ENCODE results near the gene DDX27. TPM values are rescaled to one million over a fixed set of nuclear protein-coding genes. Genes with fewer than 3 reads are reported as not detected.

DDX27 gene
- total RNA-seq, 1 donor from 2014 or later: 52.2 TPM

GRCh38 chr20:49203011-49203410 is 16.2 kb upstream of the DDX27 start:
- Histone ChIP-seq H3K27me3 (ENCODE audit: control insufficient read depth, insufficient read depth, low read length) (no peaks in the 10 kb centered on the region), H3K4me3 (ENCODE audit: low read depth, low read length) (no peak overlapping the region), H3K36me3 (ENCODE audit: control insufficient read depth, insufficient read depth, low read length) (no peaks in the 10 kb centered on the region)
- no peak for DNase-seq (ENCODE audit: low read depth)
- no peak for TF ChIP-seq CTCF (IDR thresholded peaks at IDR 0.05; ENCODE audit: insufficient read depth, low read length, poor library complexity, severe bottlenecking)

- H3K36me3 ChIP-seq (ENCODE audit: control insufficient read depth, insufficient read depth, low read length): no peaks in the 10 kb centered on the region
- no peak for TF ChIP-seq CTCF (IDR thresholded peaks at IDR 0.05; ENCODE audit: insufficient read depth, low read length, poor library complexity, severe bottlenecking)
Observed at GRCh38 chr20:49203746-49204145, 15.5 kb upstream of the DDX27 start.

DNA sequence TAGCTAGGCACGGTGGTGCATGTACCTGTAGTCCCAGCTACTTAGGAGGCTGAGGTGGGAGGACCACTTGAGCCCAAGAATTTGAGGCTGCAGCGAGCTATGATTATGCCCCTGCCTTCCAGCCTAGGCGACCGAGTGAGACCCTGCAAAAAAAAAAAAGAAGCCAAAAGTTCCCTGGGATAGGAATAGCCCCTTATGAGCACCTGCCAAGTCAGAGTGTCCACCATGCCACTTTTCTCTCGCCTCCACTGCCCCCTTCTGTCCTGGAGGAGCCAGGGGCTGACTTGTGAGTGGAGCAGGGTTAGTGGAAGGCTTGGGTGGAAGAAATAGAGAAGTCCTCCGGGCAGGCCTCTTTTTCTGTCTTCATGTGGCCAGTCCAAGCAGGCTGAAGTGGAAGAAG is 12.1 kb upstream of the DDX27 start:
- DNase-seq (ENCODE audit: low read depth): no peak
- Histone ChIP-seq H3K36me3 (ENCODE audit: control insufficient read depth, insufficient read depth, low read length) (no peaks in the 10 kb centered on the region), H3K4me3 (ENCODE audit: low read depth, low read length) (no peak overlapping the region), H3K27me3 (ENCODE audit: control insufficient read depth, insufficient read depth, low read length) (no peaks in the 10 kb centered on the region)
- no peak for TF ChIP-seq CTCF (IDR thresholded peaks at IDR 0.05; ENCODE audit: insufficient read depth, low read length, poor library complexity, severe bottlenecking)

More at GRCh38 chr20:49203746-49204145, 15.5 kb upstream of the DDX27 start:
- DNase-seq (ENCODE audit: low read depth): no peak
- Histone ChIP-seq H3K4me3 (ENCODE audit: low read depth, low read length) (no peak overlapping the region), H3K27me3 (ENCODE audit: control insufficient read depth, insufficient read depth, low read length) (no peaks in the 10 kb centered on the region)

DNA sequence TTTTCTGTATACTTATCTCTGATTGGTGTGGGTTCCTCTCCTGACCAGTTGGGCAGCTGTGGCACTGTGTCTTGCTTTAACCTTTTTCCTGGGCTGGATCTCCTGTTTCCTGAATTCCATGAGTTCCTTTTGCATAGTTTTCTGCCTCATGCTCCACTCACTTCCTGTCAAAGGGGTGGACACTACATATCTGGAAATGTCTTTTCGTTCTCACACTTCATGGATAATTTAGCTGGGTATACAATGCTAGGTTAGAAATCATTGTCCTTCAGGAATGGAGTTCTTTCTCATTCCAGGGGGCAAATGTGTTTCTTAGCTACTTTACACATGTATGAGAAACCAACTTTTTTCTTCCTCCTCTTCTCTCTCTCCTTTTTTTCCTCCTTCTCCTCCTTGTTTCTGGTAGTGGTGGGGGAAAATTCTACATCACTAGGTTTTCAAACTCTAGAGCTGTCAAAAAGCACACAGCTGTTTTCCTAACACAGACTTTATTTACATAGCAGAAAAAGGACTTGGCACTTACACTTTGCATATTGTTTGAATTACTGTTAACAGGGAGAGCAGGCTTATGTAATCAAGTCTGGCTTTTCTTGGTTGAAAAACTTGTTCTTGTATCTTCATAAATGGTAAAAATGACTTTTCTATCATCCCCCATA is 9.0 kb upstream of the DDX27 start:
- no peak for TF ChIP-seq CTCF (IDR thresholded peaks at IDR 0.05; ENCODE audit: insufficient read depth, low read length, poor library complexity, severe bottlenecking)
- no peak for DNase-seq (ENCODE audit: low read depth)
- H3K27me3 ChIP-seq (ENCODE audit: control insufficient read depth, insufficient read depth, low read length): no peaks in the 10 kb centered on the region
- no peak overlapping the region for H3K4me3 ChIP-seq (ENCODE audit: low read depth, low read length)
- no peaks in the 10 kb centered on the region for H3K36me3 ChIP-seq (ENCODE audit: control insufficient read depth, insufficient read depth, low read length)

GRCh38 chr20:49210757-49211110 is 8.5 kb upstream of the DDX27 start:
- H3K36me3 ChIP-seq (ENCODE audit: control insufficient read depth, insufficient read depth, low read length): no peaks in the 10 kb centered on the region
- no peak for TF ChIP-seq CTCF (IDR thresholded peaks at IDR 0.05; ENCODE audit: insufficient read depth, low read length, poor library complexity, severe bottlenecking)
- H3K27me3 ChIP-seq (ENCODE audit: control insufficient read depth, insufficient read depth, low read length): no peaks in the 10 kb centered on the region
- no peak overlapping the region for H3K4me3 ChIP-seq (ENCODE audit: low read depth, low read length)
- no peak for DNase-seq (ENCODE audit: low read depth)

- DNase-seq (ENCODE audit: low read depth): no peak
- no peak overlapping the region for H3K4me3 ChIP-seq (ENCODE audit: low read depth, low read length)
- no peak for TF ChIP-seq CTCF (IDR thresholded peaks at IDR 0.05; ENCODE audit: insufficient read depth, low read length, poor library complexity, severe bottlenecking)
- no peaks in the 10 kb centered on the region for H3K36me3 ChIP-seq (ENCODE audit: control insufficient read depth, insufficient read depth, low read length)
- no peaks in the 10 kb centered on the region for H3K27me3 ChIP-seq (ENCODE audit: control insufficient read depth, insufficient read depth, low read length)
Observed at GRCh38 chr20:49214571-49214970, 4.6 kb upstream of the DDX27 start.
